Vagina (tissue), 2 donors: Measurements from ENCODE around the gene PCDHB7.

Experiments
- POLR2A ChIP-seq, 2 donors: fragments of 450-650 bp; IDR thresholded peaks; one replicate each; pipeline ENCODE4 v1.6.1; 2017; ENCODE audit warnings: antibody characterized with exemption in 2 of 2, mild to moderate bottlenecking in 2 of 2, moderate library complexity in 2 of 2
- TF ChIP-seq, protein P1 (sequence below), 3 experiments: fragments of 450-650 bp in 2 of 3; fragments of 200-600 bp in 1 of 3; sonication (generic) in 1 of 3; IDR thresholded peaks; one replicate each; pipeline ENCODE4 v1.5.1; 2017 to 2019; ENCODE audit warnings: antibody characterized with exemption in 3 of 3, mild to moderate bottlenecking in 2 of 3, moderate library complexity in 2 of 3

DNA sequence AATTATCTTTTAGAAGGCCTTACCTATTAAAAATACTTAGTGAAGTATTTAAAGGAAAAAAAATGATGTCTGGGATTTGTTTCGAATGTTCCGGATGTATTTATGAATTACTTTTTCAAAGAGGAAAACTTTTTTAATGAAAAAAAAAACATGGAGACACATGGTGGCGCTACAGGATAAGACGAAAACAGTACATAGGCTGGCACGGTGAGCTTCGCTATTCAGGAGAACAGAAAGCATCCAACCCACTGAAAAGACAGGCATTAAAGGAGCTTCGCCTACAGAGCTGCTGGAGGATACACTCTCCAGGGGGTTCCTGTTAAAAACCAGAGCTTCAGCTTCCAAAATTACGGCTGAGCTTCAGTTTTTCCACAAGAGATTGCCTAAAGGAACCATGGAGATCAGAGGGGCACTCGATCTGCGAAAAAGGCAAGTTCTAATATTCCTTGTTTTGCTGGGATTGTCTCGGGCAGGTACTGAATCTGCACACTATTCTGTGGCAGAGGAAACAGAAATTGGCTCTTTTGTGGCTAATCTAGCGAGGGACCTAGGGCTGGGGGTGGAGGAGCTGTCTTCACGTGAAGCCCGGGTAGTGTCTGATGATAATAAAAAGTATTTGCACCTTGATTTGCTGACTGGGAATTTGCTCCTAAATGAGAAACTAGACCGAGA is 50.8 kb downstream of the PCDHB7 start, which contains the start of gene PCDHB14:
- TF ChIP-seq POLR2A (IDR thresholded peaks at IDR 0.05) = no peak
- TF ChIP-seq, protein P1, sequence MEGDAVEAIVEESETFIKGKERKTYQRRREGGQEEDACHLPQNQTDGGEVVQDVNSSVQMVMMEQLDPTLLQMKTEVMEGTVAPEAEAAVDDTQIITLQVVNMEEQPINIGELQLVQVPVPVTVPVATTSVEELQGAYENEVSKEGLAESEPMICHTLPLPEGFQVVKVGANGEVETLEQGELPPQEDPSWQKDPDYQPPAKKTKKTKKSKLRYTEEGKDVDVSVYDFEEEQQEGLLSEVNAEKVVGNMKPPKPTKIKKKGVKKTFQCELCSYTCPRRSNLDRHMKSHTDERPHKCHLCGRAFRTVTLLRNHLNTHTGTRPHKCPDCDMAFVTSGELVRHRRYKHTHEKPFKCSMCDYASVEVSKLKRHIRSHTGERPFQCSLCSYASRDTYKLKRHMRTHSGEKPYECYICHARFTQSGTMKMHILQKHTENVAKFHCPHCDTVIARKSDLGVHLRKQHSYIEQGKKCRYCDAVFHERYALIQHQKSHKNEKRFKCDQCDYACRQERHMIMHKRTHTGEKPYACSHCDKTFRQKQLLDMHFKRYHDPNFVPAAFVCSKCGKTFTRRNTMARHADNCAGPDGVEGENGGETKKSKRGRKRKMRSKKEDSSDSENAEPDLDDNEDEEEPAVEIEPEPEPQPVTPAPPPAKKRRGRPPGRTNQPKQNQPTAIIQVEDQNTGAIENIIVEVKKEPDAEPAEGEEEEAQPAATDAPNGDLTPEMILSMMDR (IDR thresholded peaks at IDR 0.05) = no peak
